Gastrocnemius medialis (tissue), 4 donors: Measurements from ENCODE around the gene UMAD1.

ENCODE experiments used
- POLR2A ChIP-seq, 2 donors: fragments of 450-650 bp; IDR thresholded peaks; one replicate each; pipeline ENCODE4 v1.6.1; 2017; ENCODE audit warnings: antibody characterized with exemption in 2 of 2, mild to moderate bottlenecking in 2 of 2, moderate library complexity in 2 of 2
- TF ChIP-seq, protein P1 (sequence below), 5 experiments: fragments of 450-650 bp in 3 of 5; fragments of 200-600 bp in 2 of 5; sonication (generic) in 2 of 5; IDR thresholded peaks in 4 of 5; conservative IDR thresholded peaks in 1 of 5; 1 replicate in 4 of 5; 2 replicates in 1 of 5; pipeline ENCODE4 v1.5.1; 2016 to 2019; ENCODE audit warnings: antibody characterized with exemption in 5 of 5, mild to moderate bottlenecking in 3 of 5, moderate library complexity in 3 of 5

GRCh38 chr7:7707806-7708205, 67.3 kb downstream of the UMAD1 start:
- no peak for TF ChIP-seq POLR2A (IDR thresholded peaks at IDR 0.05)
- TF ChIP-seq, protein P1, sequence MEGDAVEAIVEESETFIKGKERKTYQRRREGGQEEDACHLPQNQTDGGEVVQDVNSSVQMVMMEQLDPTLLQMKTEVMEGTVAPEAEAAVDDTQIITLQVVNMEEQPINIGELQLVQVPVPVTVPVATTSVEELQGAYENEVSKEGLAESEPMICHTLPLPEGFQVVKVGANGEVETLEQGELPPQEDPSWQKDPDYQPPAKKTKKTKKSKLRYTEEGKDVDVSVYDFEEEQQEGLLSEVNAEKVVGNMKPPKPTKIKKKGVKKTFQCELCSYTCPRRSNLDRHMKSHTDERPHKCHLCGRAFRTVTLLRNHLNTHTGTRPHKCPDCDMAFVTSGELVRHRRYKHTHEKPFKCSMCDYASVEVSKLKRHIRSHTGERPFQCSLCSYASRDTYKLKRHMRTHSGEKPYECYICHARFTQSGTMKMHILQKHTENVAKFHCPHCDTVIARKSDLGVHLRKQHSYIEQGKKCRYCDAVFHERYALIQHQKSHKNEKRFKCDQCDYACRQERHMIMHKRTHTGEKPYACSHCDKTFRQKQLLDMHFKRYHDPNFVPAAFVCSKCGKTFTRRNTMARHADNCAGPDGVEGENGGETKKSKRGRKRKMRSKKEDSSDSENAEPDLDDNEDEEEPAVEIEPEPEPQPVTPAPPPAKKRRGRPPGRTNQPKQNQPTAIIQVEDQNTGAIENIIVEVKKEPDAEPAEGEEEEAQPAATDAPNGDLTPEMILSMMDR (IDR thresholded peaks at IDR 0.05 in 4 of 5, conservative IDR thresholded peaks at IDR 0.05 in 1 of 5), result no peak
